ENCODE data around the gene TIMM50.

- TF ChIP-seq CTCF (IDR thresholded peaks at IDR 0.05) (no peak), POLR2A (IDR thresholded peaks at IDR 0.05) (no peak)
These were observed 36.8 kb downstream of the TIMM50 start for GRCh38 chr19:39517432-39517831.

Data from body of pancreas (tissue), 4 donors.